GM18526 (cell line): Measurements from ENCODE around the gene ITGA11.

Source experiments
- POLR2A ChIP-seq: IDR thresholded peaks from 3 replicates; pipeline ENCODE4 v1.6.1; 2011; ENCODE audit not compliant: insufficient read length; ENCODE audit errors: extremely low read depth

The ITGA11 gene

DNA sequence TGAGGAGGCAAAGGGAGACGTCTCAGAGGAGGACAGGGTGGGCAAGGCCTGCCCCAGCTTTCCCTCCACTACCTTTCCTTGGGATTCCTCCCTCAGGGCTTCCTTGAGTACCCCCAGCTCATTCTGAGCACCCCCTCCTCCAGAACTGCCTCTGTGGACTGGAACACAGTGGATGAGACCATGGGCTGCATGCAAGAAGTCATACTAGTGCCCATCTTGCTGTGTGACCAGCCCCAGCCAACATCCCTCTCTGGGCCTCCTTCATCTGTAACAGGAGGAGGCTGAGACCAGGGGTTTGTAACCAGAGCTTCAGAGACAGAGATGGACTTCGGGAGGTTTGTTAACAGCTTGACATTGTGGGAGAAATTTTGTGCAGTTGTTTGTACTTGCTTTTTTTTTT, 128.8 kb downstream of the ITGA11 start:
- no peak for TF ChIP-seq POLR2A

DNA sequence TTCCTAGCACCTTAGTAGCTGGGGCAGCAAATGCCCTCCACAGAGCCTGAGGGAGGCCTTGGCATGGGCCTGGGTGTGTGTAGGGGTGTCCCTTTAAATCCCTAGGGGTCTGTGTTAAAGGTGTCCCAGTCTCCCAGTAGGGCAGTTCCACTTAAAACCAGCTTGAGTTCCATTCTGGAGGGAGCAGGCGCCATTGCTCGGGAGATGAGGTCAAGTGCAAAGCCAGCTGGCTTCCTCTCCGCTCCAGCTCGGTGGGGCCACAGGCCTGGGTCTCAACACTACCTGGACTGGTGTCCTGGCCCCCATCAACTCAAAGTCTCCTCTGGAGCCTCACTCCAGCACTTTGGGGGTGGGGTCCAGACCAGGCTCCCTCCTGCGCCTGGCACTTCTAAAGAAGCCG, 129.2 kb downstream of the ITGA11 start:
- no peak for TF ChIP-seq POLR2A

DNA sequence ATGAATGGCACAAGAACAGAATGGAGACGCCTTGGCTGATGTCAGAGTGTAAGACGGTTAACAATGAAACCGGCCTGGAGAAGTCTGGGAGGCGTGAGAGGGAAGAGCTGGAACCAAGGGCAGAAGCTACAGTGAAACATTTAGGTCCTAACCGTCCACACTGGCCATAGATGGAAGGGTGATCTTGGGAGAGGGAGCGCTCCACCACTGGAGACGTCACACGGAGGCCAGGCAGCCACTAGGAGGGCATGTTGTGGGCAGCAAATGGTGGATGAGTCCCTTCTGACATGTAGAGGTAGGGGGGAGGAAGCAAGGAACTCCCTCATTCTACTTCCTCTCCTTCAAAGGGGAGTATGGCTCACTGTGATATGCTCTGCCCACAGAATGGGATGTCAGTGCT, 130.7 kb downstream of the ITGA11 start:
- TF ChIP-seq POLR2A = no peak

DNA sequence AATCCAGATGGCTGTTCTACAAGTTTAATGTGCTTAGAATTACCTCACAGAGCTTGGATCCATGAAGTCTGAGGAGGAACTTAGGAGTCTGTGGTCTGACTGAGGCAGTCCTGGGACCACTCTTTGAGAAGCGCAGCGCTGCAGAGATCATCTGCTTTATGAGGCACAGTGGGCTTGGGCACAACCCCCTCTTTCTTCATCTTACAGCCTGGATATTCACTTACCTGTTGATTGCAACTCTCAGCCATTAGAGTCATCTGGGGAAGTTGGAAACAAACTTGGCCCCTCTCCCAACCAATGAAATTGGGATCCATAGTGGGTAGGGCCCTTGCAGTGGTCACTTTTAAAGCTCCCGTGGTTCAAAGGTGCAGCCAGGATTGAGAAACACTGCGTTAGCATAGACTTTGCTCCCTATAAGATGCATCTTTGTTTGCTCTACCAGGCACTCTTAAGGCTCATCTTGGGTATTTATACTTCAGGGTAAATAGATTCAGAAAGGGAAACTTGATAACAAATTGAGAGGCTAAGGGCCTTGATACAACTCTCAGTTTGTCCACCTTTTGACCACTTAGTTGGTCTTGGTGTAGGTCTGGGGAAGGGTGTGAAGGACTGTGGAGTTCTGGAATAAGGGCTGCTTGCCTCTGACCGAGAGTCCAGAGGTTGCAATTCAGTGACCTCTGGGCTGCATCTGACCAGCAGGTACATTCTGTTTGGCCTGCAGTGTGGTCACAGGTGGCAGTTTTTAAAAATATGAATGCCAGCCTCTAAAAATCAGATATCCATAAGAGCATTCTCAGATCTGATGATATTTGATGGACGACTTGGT, 131.6 kb downstream of the ITGA11 start:
- TF ChIP-seq POLR2A = no peak

DNA sequence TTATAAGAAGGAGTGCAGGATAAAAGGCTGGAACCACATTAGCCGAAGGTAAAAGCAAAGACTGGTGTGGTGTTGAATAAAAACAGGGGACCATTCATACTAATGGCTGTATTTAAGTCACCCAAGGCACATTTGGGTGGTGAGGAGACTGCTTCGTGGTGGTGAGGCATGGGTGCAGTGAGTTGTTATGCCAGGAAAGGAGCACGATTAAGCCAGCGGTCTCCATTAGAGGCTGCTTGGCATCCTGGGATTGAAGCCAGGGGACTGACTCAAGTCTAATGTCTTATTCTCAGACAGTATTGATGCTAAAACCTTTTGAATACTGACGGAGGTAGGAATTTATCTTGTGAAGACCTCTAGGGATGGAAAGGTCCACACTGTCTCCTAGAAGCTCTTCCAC, 132.5 kb downstream of the ITGA11 start:
- no peak for TF ChIP-seq POLR2A

DNA sequence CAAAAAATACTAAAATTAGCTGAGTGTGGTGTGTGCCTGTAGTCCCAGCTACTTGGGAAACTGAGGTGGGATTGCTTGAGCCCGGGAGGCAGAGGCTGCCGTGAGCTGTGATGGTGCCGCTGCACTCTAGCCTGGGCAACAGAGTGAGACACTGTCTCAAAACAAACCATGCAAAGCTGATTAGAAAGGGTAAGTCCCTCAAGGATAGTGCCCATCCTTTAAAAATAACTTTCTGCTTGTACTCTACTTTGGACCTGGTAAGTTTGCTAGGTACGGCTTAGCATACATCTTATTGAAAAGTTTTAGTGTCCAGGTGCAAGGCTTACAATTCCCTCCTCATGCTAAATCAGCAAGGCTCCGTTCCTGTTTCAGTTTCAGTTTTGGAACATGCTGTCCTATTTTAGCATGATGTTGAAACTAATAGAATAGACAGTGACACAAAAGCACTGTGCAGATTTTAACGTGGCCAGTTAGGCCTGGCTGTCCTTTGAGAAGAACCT, 133.0 kb downstream of the ITGA11 start:
- no peak for TF ChIP-seq POLR2A

DNA sequence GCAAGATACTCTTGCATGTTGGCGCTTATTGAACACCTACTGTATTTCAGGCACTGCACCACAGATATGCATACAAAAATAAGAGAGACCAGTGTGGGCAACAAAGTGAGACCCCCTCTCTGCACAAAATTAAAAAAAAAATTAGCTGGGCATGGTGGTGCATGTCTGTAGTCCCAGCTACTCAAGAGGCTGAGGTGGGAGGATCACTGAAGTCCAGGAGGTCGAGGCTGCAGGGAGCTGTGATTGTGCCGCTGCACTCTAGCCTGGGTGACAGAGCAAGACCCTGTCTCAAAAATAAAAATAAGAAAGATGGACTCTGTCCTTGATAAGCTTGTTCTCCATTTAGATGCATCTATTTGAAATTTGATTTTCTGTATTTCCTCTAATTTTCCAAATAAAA, 133.6 kb downstream of the ITGA11 start:
- no peak for TF ChIP-seq POLR2A

DNA sequence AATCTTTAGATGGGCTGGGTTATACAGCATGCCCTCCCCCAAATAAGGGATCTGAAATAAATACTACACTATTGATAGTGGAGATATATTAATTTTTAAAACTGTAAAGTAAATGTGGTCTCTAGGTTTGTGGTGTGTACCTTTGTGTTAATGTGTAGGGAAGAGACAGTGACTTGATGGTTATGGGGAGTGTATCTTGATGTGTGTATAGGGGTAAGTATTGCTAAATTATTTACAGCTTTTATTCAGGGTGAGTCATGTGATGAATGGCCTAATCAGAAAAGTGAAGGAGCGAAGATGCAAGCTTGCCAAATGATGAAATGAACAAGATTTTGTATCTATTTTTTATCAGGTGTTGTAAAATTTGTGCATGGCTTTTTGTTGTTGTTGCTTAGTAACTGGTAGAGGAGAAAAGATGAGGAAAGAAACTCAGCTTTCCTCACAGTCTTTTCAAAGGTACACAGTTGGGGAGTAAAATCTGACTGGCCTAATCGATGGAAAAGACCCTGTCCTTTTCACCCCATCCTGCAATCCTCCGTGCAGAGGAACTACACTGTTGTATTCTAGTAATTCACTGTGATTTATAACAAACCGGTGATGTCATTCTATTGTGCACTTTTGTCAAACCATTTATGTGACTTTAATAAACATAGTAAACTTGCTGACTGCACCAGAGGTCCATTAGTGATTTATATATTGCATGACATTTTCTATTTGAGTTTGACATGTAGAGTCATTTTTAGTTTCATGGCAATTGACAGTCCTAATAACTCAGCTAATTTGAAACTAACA, 136.8 kb downstream of the ITGA11 start:
- no peak for TF ChIP-seq POLR2A

DNA sequence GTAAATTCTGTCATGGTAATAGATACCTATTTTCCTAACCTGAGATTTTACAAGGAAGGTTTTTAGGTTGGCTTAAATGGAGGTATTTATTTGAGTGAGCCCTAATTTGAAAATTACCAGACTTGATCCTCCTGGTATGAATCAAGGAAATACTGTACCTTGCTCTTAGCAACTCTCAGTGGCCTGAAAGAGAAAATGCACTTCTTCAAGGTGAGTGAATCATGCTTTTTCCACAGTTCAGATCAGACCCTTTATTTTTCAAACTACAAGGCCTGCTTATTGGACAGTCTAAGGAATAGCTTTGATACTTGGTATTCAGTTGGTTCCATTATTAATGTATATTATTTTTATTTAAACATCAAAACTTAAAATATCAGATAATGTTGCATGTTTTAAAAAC, 139.0 kb downstream of the ITGA11 start:
- no peak for TF ChIP-seq POLR2A

DNA sequence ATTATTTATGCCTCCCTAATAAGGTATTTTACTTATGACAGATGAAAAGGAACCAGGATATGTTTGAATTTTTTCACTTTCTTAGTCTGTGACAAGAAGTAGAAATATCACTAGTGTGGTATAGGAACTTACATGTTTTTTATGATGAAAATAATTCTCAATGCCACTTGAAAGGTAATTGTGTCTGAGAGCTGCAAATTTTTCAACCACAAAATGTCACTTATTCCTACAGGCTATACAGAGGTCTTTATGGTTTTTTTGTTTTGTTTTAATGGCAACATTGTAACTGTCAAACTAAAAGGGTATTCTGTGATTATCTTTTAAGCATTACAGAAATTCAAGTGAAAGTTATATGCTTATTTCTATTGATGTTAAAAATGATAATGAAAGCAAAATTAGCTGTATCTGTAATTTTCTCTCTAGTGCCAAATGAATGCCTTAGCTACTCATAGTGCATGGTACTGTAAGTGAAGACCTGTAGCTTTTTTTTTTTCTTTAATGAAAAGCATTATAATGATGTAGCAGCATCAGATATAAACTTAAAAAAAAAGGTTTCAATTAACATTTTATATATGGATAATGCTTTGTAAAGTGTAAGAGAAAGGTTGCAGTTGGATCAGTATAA, 139.7 kb downstream of the ITGA11 start:
- no peak for TF ChIP-seq POLR2A

DNA sequence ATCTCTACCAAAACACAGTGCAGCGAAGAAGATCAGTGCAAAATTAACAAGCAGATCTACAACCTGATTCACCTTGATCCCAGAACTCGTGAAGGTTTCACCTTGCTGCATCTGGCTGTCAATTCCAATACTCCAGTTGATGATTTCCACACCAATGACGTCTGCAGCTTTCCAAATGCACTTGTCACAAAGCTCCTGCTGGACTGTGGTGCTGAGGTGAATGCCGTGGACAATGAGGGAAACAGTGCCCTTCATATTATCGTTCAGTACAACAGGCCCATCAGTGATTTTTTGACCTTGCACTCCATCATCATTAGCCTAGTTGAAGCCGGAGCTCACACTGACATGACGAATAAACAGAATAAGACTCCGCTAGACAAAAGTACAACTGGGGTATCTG, 141.2 kb downstream of the ITGA11 start:
- no peak for TF ChIP-seq POLR2A

DNA sequence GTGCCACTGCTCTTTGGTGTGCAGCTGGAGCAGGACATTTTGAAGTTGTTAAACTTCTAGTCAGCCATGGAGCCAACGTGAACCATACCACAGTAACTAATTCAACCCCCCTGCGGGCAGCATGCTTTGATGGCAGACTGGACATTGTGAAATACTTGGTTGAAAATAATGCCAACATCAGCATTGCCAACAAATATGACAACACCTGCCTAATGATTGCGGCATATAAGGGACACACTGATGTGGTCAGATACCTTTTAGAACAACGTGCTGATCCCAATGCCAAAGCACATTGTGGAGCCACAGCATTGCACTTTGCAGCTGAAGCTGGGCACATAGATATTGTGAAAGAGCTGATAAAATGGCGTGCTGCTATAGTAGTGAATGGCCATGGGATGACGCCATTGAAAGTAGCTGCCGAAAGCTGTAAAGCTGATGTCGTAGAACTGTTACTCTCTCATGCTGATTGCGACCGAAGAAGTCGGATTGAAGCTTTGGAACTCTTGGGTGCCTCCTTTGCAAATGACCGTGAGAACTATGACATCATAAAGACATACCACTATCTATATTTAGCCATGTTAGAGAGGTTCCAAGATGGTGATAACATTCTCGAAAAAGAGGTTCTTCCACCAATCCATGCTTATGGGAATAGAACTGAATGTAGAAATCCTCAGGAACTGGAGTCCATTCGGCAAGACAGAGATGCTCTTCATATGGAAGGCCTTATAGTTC, 142.2 kb downstream of the ITGA11 start:
- no peak for TF ChIP-seq POLR2A

DNA sequence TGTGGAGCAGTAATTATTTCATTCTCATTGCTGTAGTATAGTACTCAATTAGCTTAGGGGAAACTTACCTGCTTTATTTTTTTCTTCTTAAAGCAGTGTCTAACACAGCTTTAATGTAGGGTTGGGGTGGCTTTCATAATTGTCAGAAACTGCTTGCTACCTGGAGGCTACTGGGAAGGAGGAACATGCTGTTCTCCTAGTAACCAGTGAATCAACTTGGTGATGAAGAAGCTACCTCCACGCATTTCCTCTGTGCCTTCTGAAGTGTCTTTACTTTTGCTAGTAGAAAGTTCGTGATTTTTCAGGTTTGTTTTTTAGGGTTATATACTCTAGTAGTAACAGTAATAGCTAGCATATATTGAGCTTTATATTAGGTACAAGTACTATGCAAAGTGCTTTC, 142.9 kb downstream of the ITGA11 start:
- no peak for TF ChIP-seq POLR2A

DNA sequence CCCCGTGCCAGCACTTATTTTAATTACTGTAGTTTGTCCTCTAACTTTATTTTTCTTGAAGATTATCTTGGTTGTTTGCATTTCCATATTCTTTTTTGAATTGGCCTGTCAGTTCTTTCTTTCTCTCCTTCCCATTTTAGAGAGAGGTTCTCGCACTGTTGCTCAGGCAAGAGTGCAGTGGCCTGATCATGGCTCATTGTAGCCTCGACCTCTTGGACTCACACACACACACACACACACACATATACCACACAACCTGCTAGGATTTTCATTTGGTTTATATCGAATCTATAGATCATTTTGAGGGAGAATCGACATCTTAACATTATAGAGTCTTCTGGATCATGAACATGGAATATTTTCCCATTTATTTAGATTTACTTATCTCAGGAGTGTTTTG, 145.7 kb downstream of the ITGA11 start:
- no peak for TF ChIP-seq POLR2A
